Pancreas (tissue), 10 donors: ENCODE results near the gene LRATD1. TPM values are rescaled to one million over a fixed set of nuclear protein-coding genes. Genes with fewer than 3 reads are reported as not detected.
"Not testable (repeated sequence)": the region's sequence is repeated elsewhere in the genome, so short reads cannot be mapped to it uniquely, and the experiment has no call there.

ENCODE experiments used
- ATAC-seq, 4 donors: fragments of 200-7000 bp; cut with Tn5 transposase; one replicate each; pipeline versions ENCODE4 v1.8.0 to v1.9.1; 2020; ENCODE audit warnings: mild to moderate bottlenecking in 4 of 4, moderate library complexity in 4 of 4
- DNase-seq, 6 donors: peaks; one replicate each; pipeline ENCODE4 v3.0.0-alpha.2; 2020
- FAIRE-seq: peaks from 2 replicates; lab custom pipeline; 2012; peaks lifted over from hg19 to GRCh38; lab: Jason Lieb, UNC
- H3K27ac ChIP-seq, 4 donors: fragments of 200-600 bp; sonication (generic); 1 replicate in 3 of 4; 2 replicates in 1 of 4; pipeline versions ENCODE4 v1.5.0 to v1.8.0; 2020
- H3K27me3 ChIP-seq, 4 donors: fragments of 200-600 bp; one replicate each; pipeline ENCODE4 v1.8.0; 2021
- H3K36me3 ChIP-seq, 3 donors: fragments of 200-600 bp; sonication (generic) in 1 of 3; one replicate each; pipeline versions ENCODE4 v1.5.0 to v1.8.0; 2020 to 2021
- H3K4me1 ChIP-seq, 3 donors: fragments of 200-600 bp; one replicate each; pipeline ENCODE4 v1.8.0; 2021
- H3K4me3 ChIP-seq, 4 donors: fragments of 200-600 bp; sonication (generic) in 2 of 4; one replicate each; pipeline versions ENCODE4 v1.5.0 to v1.8.0; 2020 to 2021
- H3K9me3 ChIP-seq, 4 donors: fragments of 200-600 bp; one replicate each; pipeline ENCODE4 v1.8.0; 2021
- CTCF ChIP-seq, 4 donors: fragments of 200-600 bp; sonication (generic) in 3 of 4; IDR thresholded peaks; one replicate each; pipeline versions ENCODE4 v1.5.0 to v1.8.0; 2021; ENCODE audit warnings: antibody characterized with exemption in 4 of 4
- WGBS, 2 donors: extraction: QIAGEN DNeasy Blood & Tissue Kit; methylation state at CpG; one replicate each; pipeline ENCODE4 v1.1.7; 2013; 5-methylcytosine and 5-hydroxymethylcytosine counted together
- intact Hi-C, 3 donors: fragments of 100-400 bp; cut with DNase I; formaldehyde crosslinking; loops; one replicate each; pipeline versions ENCODE4 v1.11.1 to v1.14.2; 2022
- polyA plus RNA-seq, 2 donors: library from polyadenylated mRNA; stranded (reverse); fragments of 200-250 nt; gene quantifications; one replicate each; pipeline ENCODE4 v1.2.3, GENCODE V29; 2013
- total RNA-seq, 6 donors: library from RNA; stranded (reverse); fragmentation: NEBNext Ultra II Directional in 4 of 6; extraction: Animal tissue kit (Norgen Biotek cat#: 25700) in 4 of 6; gene quantifications; one replicate each; pipeline versions ENCODE4 v1.2.1 to v1.2.4, GENCODE V29; 2021 to 2023
- donor health status: healthy with polysubstance abuse.
- donor health status: DM: no; HTN: no; CAD: no; lungs with moderate emphysema.
- donor health status: DM: no; HTN: no; CAD: no.
- donor health status: control.
- donor health status: control.
- donor health status: Bipolar disorder and iron deficiency.
- donor health status: DM: yes; HTN: yes; CAD: no.
- donor health status: DM: no; HTN: no; CAD: no.
- donor health status: DM: no; HTN: no; CAD: no.
- donor health status: DM: yes; HTN: yes; CAD: no.

The LRATD1 gene
- total and polyA plus RNA-seq, 8 donors, result 3.0 to 7.9 (median 4.5) TPM

- 37 to 54% methylated on average over 1 of the region's 1 CpG for WGBS, 2 donors
- Histone ChIP-seq H3K4me1 (no peaks in the 10 kb centered on the region), H3K9me3 (no peaks in the 10 kb centered on the region), H3K27ac (no peak overlapping the region), H3K27me3 (no peaks in the 10 kb centered on the region), H3K4me3 (no peak overlapping the region), H3K36me3 (no peaks in the 10 kb centered on the region)
- FAIRE-seq (no peak), DNase-seq (no peak), ATAC-seq (peak in 3 of 4 donors; percentile 50 to 77 (median 71))
- TF ChIP-seq CTCF (IDR thresholded peaks at IDR 0.05), result no peak
- intact Hi-C loops, result no loop called here
Measured at GRCh38 chr2:14621114-14621513, 11.4 kb upstream of the LRATD1 start.

GRCh38 chr2:14621906-14622549 lies 10.5 kb upstream of the LRATD1 start:
- no peak for DNase-seq
- Histone ChIP-seq H3K27me3 (no peaks in the 10 kb centered on the region), H3K36me3 (no peaks in the 10 kb centered on the region), H3K27ac (no peak overlapping the region), H3K4me3 (no peak overlapping the region), H3K9me3 (no peaks in the 10 kb centered on the region), H3K4me1 (no peaks in the 10 kb centered on the region)
- intact Hi-C loops, result no loop called here
- ATAC-seq, result no peak
- no peak for TF ChIP-seq CTCF (IDR thresholded peaks at IDR 0.05)
- FAIRE-seq, result no peak
- WGBS, 2 donors, result 92 to 94% methylated on average over 6 of the region's 6 CpGs

- WGBS, 2 donors, result 87 to 90% methylated on average over 3 of the region's 3 CpGs
- H3K27me3 ChIP-seq, DNase-seq, H3K4me3 ChIP-seq, H3K4me1 ChIP-seq, H3K9me3 ChIP-seq, intact Hi-C loops, FAIRE-seq, H3K36me3 ChIP-seq, H3K27ac ChIP-seq, ATAC-seq: not testable (repeated sequence)
Measured at GRCh38 chr2:14622550-14622939, 10.0 kb upstream of the LRATD1 start.

GRCh38 chr2:14623237-14623636 lies 9.3 kb upstream of the LRATD1 start:
- no peaks in the 10 kb centered on the region for H3K4me1 ChIP-seq
- no peaks in the 10 kb centered on the region for H3K9me3 ChIP-seq
- ATAC-seq (no peak), FAIRE-seq (peak; percentile 41), DNase-seq (no peak)
- no peak overlapping the region for H3K27ac ChIP-seq
- H3K36me3 ChIP-seq, result no peaks in the 10 kb centered on the region
- H3K4me3 ChIP-seq, result no peak overlapping the region
- H3K27me3 ChIP-seq, result no peaks in the 10 kb centered on the region
- 96 to 100% methylated on average over 1 of the region's 1 CpG for WGBS, 2 donors
- TF ChIP-seq CTCF (IDR thresholded peaks at IDR 0.05), result no peak
- intact Hi-C loops, result no loop called here

- peak in 1 of 4 donors; percentile 43 for ATAC-seq
- Histone ChIP-seq H3K27ac (no peak overlapping the region), H3K27me3 (no peaks in the 10 kb centered on the region), H3K4me3 (no peak overlapping the region), H3K9me3 (no peaks in the 10 kb centered on the region), H3K36me3 (no peaks in the 10 kb centered on the region), H3K4me1 (peaks cover 0 to 3% (median 0%) of the 10 kb centered on the region in 3 donors)
- intact Hi-C loops, result no loop called here
- DNase-seq, result no peak
- no peak for TF ChIP-seq CTCF (IDR thresholded peaks at IDR 0.05)
- 16 to 31% methylated on average over 3 of the region's 3 CpGs for WGBS, 2 donors
- no peak for FAIRE-seq
Measured at GRCh38 chr2:14626873-14627272, 5.6 kb upstream of the LRATD1 start.
